COLO829 (cell line): ENCODE results near the gene SLC25A23.
A peak's percentile ranks its signal among the peaks of the same experiment; 100 is the strongest.
"Not testable (repeated sequence)": the region's sequence is repeated elsewhere in the genome, so short reads cannot be mapped to it uniquely, and the experiment has no call there.

Experiments used
- DNase-seq: peaks from one replicate; pipeline ENCODE4 v3.0.0; 2012; ENCODE audit warnings: low spot score

SLC25A23 gene

DNA sequence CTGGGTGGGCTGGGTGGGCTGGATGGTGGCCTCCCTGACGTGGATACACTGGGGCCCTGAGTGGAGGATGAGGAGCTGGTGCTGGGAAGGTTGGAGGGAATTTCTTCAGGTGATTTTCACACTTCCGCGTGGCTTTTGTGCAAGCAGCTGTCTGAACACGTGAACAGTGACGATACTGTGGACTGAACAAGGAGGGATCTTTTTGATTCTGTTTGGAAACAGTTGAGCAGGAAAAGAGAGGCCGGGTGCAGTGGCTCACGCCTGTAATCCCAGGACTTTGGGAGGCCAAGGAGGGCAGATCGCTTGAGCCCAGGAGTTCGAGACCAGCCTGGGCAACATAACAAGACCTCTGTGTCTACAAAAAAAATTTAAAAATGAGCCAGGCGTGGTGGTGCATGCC is 57.5 kb downstream of the SLC25A23 start:
- no peak for DNase-seq

DNA sequence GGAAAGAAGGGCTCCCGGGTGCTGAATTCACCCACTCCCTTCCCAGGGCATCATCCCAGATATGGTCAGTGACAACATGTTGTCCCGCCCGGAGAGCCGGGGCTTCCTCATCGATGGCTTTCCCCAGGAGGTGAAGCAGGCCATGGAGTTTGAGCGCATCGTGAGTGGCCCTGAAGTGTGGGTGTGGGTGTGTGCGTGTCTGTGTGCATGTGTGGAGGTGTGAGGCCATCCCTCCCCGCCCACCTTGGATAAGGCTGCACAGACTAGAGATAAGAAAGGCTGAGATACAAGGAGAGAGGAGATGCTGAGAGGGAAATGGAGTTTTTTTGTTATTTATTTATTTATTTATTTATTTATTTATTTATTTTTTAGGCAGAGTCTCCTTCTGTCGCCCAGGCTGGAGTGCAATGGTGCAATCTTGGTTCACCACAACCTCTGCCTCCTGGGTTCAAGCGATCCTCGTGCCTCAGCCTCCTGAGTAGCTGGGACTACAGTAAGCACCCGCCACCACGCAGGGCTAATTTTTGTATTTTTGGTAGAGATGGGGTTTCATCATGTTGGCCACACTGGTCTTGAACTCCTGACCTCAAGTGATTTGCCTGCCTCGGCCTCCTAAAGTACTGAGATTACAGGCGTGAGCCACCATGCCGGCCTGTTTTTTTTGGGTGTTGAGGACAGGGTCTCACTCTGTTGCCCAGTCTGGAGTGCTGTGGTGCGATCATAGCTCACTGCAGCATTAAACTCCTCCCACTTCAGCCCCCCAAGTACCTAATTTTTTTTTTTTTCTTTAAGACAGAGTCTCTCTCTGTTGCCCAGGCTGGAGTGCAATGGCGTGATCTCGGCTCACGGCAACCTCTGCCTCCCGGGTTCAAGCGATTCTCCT is 59.3 kb downstream of the SLC25A23 start:
- not testable (repeated sequence) for DNase-seq

- DNase-seq, result no peak
Observed at GRCh38 chr19:6396305-6396704, 63.3 kb downstream of the SLC25A23 start.

DNA sequence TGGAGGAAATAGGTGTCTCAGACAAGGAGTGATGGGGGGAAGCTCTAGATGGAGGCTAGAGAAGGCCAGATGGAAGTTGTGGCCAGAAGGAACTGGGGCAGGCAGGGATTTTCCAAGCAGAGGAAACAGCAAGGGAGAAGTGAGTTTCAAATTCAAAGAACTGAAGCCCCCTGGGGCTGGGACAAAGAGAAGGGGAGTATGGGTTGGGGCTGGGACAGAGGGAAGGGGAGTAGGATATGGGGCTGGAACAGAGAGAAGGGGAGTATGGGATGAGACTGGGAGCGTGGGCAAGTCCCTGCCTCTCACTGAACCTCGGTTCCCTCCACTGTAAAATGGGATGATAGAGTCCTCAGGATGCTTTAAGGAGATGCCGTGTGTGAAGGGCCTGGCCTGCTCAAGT is 64.8 kb downstream of the SLC25A23 start:
- no peak for DNase-seq

- no peak for DNase-seq
Observed at GRCh38 chr19:6393983-6394412, 65.6 kb downstream of the SLC25A23 start.

DNA sequence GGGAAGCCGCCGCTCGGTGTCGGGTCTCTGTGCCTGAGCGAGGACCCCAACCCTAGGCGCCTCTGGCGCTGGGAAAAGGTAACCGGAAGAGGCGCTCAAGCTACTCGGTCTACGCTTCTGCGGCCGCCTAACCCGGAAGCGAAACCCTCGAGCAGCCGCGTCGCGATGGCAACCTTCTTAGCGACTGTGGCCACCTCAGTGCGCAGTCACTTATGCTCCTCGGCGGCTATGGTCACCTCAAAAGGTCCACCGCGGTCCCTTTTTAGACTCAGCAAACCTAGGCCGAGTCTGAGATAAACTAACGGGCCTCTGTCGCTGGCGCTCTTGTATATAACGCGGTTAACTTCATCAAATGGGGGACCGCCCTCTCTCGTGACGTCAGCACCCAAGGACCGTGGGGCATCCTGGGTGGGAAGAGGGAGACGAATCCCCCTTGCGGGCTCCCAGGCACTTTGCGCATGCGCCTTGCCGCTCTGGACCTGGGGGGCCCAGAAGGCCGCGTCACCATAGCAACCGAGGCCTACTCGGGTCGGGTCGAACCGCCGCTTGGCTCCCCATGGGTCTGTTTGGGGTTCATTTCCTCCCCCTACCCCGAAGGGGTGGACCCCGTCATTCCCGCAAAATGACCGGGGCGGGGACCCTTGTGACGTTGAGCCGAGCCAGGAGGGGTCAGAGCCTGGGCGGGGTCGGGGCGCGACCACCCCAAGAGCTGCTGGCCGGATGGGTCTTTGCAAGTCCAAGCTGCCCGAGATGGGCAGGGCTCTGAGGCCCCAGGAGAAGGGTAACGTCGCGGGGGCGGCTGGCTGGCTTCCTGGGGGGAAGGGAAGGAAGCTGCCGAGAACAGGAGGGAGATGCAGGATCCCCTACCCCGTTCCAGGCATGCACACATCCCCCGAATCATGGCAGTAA is 66.3 kb downstream of the SLC25A23 start, which contains the start of gene GTF2F1:
Gene GTF2F1 (minus strand): TSS at position 91 of the 909 bp plus-strand sequence. CDS start 169 bp downstream, outside the sequence.
- DNase-seq, result peak; percentile 98

DNA sequence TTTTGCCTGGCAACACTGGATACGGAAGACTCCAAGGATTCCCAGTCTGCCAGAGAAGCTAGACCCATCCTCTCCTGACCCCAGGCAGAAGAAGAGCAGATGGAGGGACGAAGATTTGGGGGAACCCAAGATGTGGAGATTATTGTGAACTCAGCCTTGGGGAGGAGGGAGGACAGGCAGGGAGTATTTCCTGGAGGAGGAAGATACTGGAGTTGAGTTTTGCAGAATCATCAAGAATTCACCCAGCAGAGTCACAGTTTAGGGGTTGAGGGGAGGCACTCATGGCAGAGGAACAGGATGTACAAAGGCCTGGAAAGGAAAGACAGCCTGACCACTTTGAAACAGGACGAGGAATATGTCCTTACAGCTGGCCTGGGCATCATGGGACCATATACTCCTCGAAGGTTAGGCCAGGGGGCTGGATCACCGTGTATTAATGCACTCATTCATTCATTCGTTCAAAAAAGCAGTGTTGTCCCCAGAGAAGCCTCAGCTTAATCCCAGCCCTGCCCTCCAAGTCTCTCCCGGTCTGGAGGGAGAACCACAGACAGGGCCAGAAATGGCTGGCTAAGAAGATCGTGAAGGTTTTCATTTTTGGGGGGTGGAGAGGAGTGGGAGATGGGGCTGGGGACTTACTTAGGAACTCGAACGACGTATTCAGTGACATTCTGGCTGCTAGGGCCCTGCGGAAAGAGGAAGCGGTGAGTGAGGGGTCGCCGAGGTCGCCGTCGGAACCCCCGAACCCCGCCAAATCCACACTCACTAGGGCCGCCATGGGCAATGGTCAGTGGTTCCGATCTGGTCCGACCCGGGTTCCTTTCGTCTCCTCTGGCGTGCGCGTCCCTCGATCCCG is 67.1 kb downstream of the SLC25A23 start:
- no peak for DNase-seq
